SK-N-SH (cell line): Measurements from ENCODE around the gene TTF2. TPM values are rescaled to one million over a fixed set of nuclear protein-coding genes. Genes with fewer than 3 reads are reported as not detected.

Experiments
- CTCF ChIA-PET: fragments of 300-600, 350-600 bp; formaldehyde crosslinking; extraction: SDS; loops from one replicate; lab custom pipeline; 2021; lab: Yijun Ruan, JAX
- POLR2A ChIA-PET: fragments of 350-600 bp; sonication (Branson Sonifier 250); formaldehyde crosslinking; extraction: SDS; loops from one replicate; lab custom pipeline; 2020; ENCODE audit warnings: antibody characterized with exemption, inconsistent platforms; lab: Yijun Ruan, JAX
- DNase-seq: peaks from one replicate; pipeline ENCODE4 v3.0.0; 2012
- H2AFZ ChIP-seq: fragments of 200-600 bp; sonication (generic); 2 replicates; pipeline ENCODE4 v1.8.1; 2016; ENCODE audit warnings: antibody characterized with exemption, mild to moderate bottlenecking, low read depth
- H3F3A ChIP-seq: fragments of 200-600 bp; sonication (generic); replicated peaks from 2 replicates; pipeline ENCODE3; 2016; ENCODE audit warnings: antibody characterized with exemption, mild to moderate bottlenecking; ENCODE audit not compliant: insufficient read depth
- H3K27ac ChIP-seq, 2 experiments: fragments of 200-500 bp in 1 of 2; fragments of 200-600 bp in 1 of 2; sonication (Bioruptor generic) in 1 of 2; sonication (generic), shearing (Covaris generic) in 1 of 2; 2 replicates each; pipeline versions ENCODE4 v1.5.1 to v1.6.1; 2014 to 2016; ENCODE audit warnings: low read depth in 2 of 2, inconsistent platforms in 1 of 2, low read length in 1 of 2, mild to moderate bottlenecking in 1 of 2, mixed read lengths in 1 of 2
- H3K27me3 ChIP-seq: fragments of 200-600 bp; sonication (generic), shearing (Covaris generic); 2 replicates; pipeline ENCODE4 v1.6.1; 2016; ENCODE audit warnings: mixed run types; ENCODE audit not compliant: insufficient read depth
- H3K36me3 ChIP-seq, 2 experiments: fragments of 200-500 bp in 1 of 2; fragments of 200-600 bp in 1 of 2; sonication (Bioruptor generic) in 1 of 2; sonication (generic) in 1 of 2; replicated peaks in 1 of 2; 2 replicates each; pipeline versions ENCODE3 to v1.5.1; 2014 to 2016; ENCODE audit warnings: low read length in 1 of 2, mild to moderate bottlenecking in 1 of 2; ENCODE audit not compliant: insufficient read depth in 2 of 2, control insufficient read depth in 1 of 2
- H3K4me1 ChIP-seq, 2 experiments: fragments of 200-500 bp in 1 of 2; fragments of 200-600 bp in 1 of 2; sonication (Bioruptor generic) in 1 of 2; sonication (generic), shearing (Covaris generic) in 1 of 2; 2 replicates each; pipeline versions ENCODE4 v1.5.1 to v1.6.1; 2014 to 2016; ENCODE audit warnings: low read depth in 1 of 2, low read length in 1 of 2, mixed run types in 1 of 2; ENCODE audit not compliant: insufficient read depth in 2 of 2, control insufficient read depth in 1 of 2
- H3K4me2 ChIP-seq: fragments of 200-600 bp; sonication (generic), shearing (Covaris generic); 2 replicates; pipeline ENCODE4 v1.6.1; 2017; ENCODE audit warnings: mixed run types
- H3K4me3 ChIP-seq, 2 experiments: fragments of 200-500 bp in 1 of 2; fragments of 200-600 bp in 1 of 2; sonication (Bioruptor generic) in 1 of 2; sonication (generic), shearing (Covaris generic) in 1 of 2; 2 replicates each; pipeline versions ENCODE4 v1.5.1 to v1.8.1; 2014 to 2016; ENCODE audit warnings: low read depth in 2 of 2, inconsistent platforms in 1 of 2, low read length in 1 of 2, mild to moderate bottlenecking in 1 of 2, mixed read lengths in 1 of 2, moderate library complexity in 1 of 2
- H3K79me2 ChIP-seq: fragments of 200-600 bp; sonication (generic); 2 replicates; pipeline ENCODE4 v1.8.1; 2017; ENCODE audit warnings: mild to moderate bottlenecking; ENCODE audit not compliant: insufficient read depth
- H3K9ac ChIP-seq: fragments of 200-600 bp; sonication (generic); 2 replicates; pipeline ENCODE4 v1.6.1; 2017; ENCODE audit warnings: mixed run types
- H3K9me2 ChIP-seq: fragments of 200-600 bp; sonication (generic); 2 replicates; pipeline ENCODE4 v1.6.1; 2017; ENCODE audit warnings: mixed run types
- H3K9me3 ChIP-seq: fragments of 200-600 bp; sonication (generic); 2 replicates; pipeline ENCODE4 v1.6.1; 2017; ENCODE audit warnings: mixed run types, mild to moderate bottlenecking, moderate library complexity
- H4K20me1 ChIP-seq: fragments of 200-600 bp; sonication (generic); 2 replicates; pipeline ENCODE4 v1.6.1; 2017; ENCODE audit warnings: mild to moderate bottlenecking, mixed run types; ENCODE audit not compliant: insufficient read depth
- ELF1 ChIP-seq: IDR thresholded peaks from 2 replicates; pipeline ENCODE4 v1.4.0; 2012
- EP300 ChIP-seq, 2 experiments: IDR thresholded peaks; 2 replicates each; pipeline versions ENCODE4 v1.4.0 to v1.6.1; 2012; ENCODE audit warnings: borderline replicate concordance in 1 of 2, low read depth in 1 of 2, low read length in 1 of 2
- FOXJ3 ChIP-seq: sonication (generic); formaldehyde crosslinking; IDR thresholded peaks from 2 replicates; pipeline ENCODE4 v1.5.1; 2020; ENCODE audit warnings: mild to moderate bottlenecking, missing genetic modification reagents
- FOXM1 ChIP-seq: IDR thresholded peaks from 2 replicates; pipeline ENCODE4 v1.4.0; 2012; ENCODE audit warnings: low read depth, mild to moderate bottlenecking
- GABPA ChIP-seq: IDR thresholded peaks from 2 replicates; pipeline ENCODE4 v1.4.0; 2012; ENCODE audit warnings: low read depth, mild to moderate bottlenecking
- GATA2 ChIP-seq: sonication (generic); formaldehyde crosslinking; IDR thresholded peaks from 2 replicates; pipeline ENCODE4 v1.5.0; 2020; ENCODE audit warnings: mild to moderate bottlenecking, missing genetic modification reagents
- JUND ChIP-seq: IDR thresholded peaks from 2 replicates; pipeline ENCODE4 v1.4.0; 2012
- MXI1 ChIP-seq: IDR thresholded peaks from 2 replicates; pipeline ENCODE4 v1.6.1; 2012; ENCODE audit warnings: mild to moderate bottlenecking, low read depth, low read length, improper control_type of control experiment
- NFIC ChIP-seq: IDR thresholded peaks from 2 replicates; pipeline ENCODE4 v1.4.0; 2012; ENCODE audit warnings: borderline replicate concordance
- NRF1 ChIP-seq: IDR thresholded peaks from 2 replicates; pipeline ENCODE4 v1.6.1; 2012; ENCODE audit warnings: low read depth, mild to moderate bottlenecking, low read length
- POLR2AphosphoS5 ChIP-seq: IDR thresholded peaks from 2 replicates; pipeline ENCODE4 v1.6.1; 2012; ENCODE audit warnings: low read depth, low read length
- RCOR1 ChIP-seq: fragments of 150-350 bp; IDR thresholded peaks from 2 replicates; pipeline ENCODE4 v1.6.1; 2017; ENCODE audit warnings: antibody characterized with exemption, low read length
- TEAD4 ChIP-seq: IDR thresholded peaks from 2 replicates; pipeline ENCODE4 v1.4.0; 2012; ENCODE audit warnings: mild to moderate bottlenecking, borderline replicate concordance; ENCODE audit not compliant: insufficient read depth
- YY1 ChIP-seq: IDR thresholded peaks from 2 replicates; pipeline ENCODE4 v1.4.0; 2012; ENCODE audit warnings: low read depth, mild to moderate bottlenecking
- WGBS: methylation state at CpG from one replicate; pipeline ENCODE4 v1.1.6; 2017; ENCODE audit warnings: low lambda C conversion rate; 5-methylcytosine and 5-hydroxymethylcytosine counted together
- polyA plus RNA-seq, 3 experiments: library from polyadenylated mRNA; depleted of rRNA; stranded (reverse); fragments of >200 nt; gene quantifications; 2 replicates each; pipeline ENCODE4 v1.2.3, GENCODE V29; 2012
- TF ChIP-seq, protein P1 (sequence below): fragments of 150-350 bp; IDR thresholded peaks from 2 replicates; pipeline ENCODE4 v1.6.1; 2016; ENCODE audit warnings: mild to moderate bottlenecking, low read depth, low read length
- TF ChIP-seq, protein P2 (sequence below): IDR thresholded peaks from 2 replicates; pipeline ENCODE4 v1.6.1; 2012; ENCODE audit warnings: mild to moderate bottlenecking, low read depth, low read length, moderate library complexity
- TF ChIP-seq, protein P3 (sequence below): fragments of 150-350 bp; IDR thresholded peaks from 2 replicates; pipeline ENCODE4 v1.6.1; 2017; ENCODE audit warnings: antibody characterized with exemption, low read length, low read depth, borderline replicate concordance

TTF2 gene
- polyA plus RNA-seq, 1 of the 3 experiments (the other 2 are of a cell fraction): 10.8 TPM

DNA sequence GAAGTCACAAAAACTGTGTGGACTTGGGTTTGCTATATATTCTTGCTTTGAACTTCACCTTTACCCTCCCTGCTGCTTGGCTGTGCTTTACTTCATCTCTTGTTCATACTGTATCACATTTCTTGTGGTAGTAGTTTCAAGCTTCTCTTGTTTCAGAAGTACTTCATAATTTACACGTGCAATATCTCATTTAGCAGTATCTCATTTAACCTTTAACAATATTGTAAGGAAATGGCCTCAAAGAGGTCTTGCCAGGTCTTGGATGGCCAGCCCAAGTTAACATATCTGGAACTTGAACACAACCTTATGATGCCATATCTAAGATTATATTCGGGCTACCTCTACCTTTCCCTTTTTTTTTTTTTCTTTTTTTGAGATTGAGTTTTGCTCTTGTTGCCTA lies 63.1 kb downstream of the TTF2 start:
- H3K4me1 ChIP-seq: peaks cover 9 to 10% of the 10 kb centered on the region in 2 experiments; a peak in 3 of 4 replicates
- DNase-seq: no peak
- ChIA-PET POLR2A (no interaction called here), CTCF (interaction anchor here (0.6 to 3.8 kb wide), 9 partner anchors 9 to 398 kb away, joined by 3 to 27 read pairs (median 4); no protein-coding TSS in a partner anchor)
- no peaks in the 10 kb centered on the region for H3F3A ChIP-seq
- H3K79me2 ChIP-seq: peaks cover 6% of the 10 kb centered on the region
- no peaks in the 10 kb centered on the region for H4K20me1 ChIP-seq
- no peaks in the 10 kb centered on the region for H3K9me2 ChIP-seq
- 94% methylated on average over 2 of the region's 2 CpGs for WGBS
- no peaks in the 10 kb centered on the region for H3K36me3 ChIP-seq
- H3K27me3 ChIP-seq: no peaks in the 10 kb centered on the region
- no peak overlapping the region for H2AFZ ChIP-seq
- no peaks in the 10 kb centered on the region for H3K9me3 ChIP-seq
- H3K4me3 ChIP-seq: no peak overlapping the region
- no peak overlapping the region for H3K27ac ChIP-seq
- no peak overlapping the region for H3K4me2 ChIP-seq
- no peak overlapping the region for H3K9ac ChIP-seq
- TF ChIP-seq TEAD4 (no peak), YY1 (no peak), NFIC (no peak), POLR2AphosphoS5 (no peak), ELF1 (no peak), GABPA (no peak), FOXM1 (no peak), MXI1 (no peak), JUND (no peak), RCOR1 (no peak)
- TF ChIP-seq, protein P1, sequence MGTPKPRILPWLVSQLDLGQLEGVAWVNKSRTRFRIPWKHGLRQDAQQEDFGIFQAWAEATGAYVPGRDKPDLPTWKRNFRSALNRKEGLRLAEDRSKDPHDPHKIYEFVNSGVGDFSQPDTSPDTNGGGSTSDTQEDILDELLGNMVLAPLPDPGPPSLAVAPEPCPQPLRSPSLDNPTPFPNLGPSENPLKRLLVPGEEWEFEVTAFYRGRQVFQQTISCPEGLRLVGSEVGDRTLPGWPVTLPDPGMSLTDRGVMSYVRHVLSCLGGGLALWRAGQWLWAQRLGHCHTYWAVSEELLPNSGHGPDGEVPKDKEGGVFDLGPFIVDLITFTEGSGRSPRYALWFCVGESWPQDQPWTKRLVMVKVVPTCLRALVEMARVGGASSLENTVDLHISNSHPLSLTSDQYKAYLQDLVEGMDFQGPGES: no peak
- TF ChIP-seq, protein P2, sequence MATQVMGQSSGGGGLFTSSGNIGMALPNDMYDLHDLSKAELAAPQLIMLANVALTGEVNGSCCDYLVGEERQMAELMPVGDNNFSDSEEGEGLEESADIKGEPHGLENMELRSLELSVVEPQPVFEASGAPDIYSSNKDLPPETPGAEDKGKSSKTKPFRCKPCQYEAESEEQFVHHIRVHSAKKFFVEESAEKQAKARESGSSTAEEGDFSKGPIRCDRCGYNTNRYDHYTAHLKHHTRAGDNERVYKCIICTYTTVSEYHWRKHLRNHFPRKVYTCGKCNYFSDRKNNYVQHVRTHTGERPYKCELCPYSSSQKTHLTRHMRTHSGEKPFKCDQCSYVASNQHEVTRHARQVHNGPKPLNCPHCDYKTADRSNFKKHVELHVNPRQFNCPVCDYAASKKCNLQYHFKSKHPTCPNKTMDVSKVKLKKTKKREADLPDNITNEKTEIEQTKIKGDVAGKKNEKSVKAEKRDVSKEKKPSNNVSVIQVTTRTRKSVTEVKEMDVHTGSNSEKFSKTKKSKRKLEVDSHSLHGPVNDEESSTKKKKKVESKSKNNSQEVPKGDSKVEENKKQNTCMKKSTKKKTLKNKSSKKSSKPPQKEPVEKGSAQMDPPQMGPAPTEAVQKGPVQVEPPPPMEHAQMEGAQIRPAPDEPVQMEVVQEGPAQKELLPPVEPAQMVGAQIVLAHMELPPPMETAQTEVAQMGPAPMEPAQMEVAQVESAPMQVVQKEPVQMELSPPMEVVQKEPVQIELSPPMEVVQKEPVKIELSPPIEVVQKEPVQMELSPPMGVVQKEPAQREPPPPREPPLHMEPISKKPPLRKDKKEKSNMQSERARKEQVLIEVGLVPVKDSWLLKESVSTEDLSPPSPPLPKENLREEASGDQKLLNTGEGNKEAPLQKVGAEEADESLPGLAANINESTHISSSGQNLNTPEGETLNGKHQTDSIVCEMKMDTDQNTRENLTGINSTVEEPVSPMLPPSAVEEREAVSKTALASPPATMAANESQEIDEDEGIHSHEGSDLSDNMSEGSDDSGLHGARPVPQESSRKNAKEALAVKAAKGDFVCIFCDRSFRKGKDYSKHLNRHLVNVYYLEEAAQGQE: no peak

DNA sequence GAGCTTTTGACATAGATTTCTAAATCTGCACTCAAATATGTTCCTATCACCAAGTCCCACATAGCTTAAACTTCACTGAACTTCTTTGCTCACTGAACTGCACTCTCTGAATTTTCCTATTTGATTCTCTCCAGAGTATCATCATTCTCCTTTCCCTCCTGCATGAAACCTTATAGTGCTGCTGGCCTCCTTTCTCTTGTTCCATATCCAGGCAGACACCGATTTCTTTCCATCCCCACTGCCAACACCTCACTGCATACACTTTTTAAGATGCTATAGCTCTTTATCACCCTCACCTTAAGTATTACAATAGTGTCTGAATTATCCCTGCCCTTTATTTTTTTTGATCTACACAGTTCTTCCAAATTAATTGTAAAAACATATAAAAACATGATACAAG lies 64.5 kb downstream of the TTF2 start:
- Histone ChIP-seq H3K4me2 (no peak overlapping the region), H3F3A (no peaks in the 10 kb centered on the region), H3K4me3 (no peak overlapping the region), H3K79me2 (peaks cover 6% of the 10 kb centered on the region), H4K20me1 (no peaks in the 10 kb centered on the region), H2AFZ (no peak overlapping the region), H3K27ac (no peak overlapping the region), H3K9me2 (no peaks in the 10 kb centered on the region), H3K36me3 (no peaks in the 10 kb centered on the region), H3K9me3 (no peaks in the 10 kb centered on the region), H3K4me1 (peaks cover 10 to 12% of the 10 kb centered on the region in 2 experiments), H3K27me3 (no peaks in the 10 kb centered on the region), H3K9ac (no peak overlapping the region)
- WGBS: 18% methylated on average over 1 of the region's 1 CpG
- DNase-seq: no peak
- ChIA-PET CTCF (interaction anchor here (0.9 to 3.8 kb wide), 3 partner anchors 57 to 160 kb away, joined by 4 to 27 read pairs (median 24); no protein-coding TSS in a partner anchor), POLR2A (interaction anchor here (0.8 kb wide), 1 partner anchor 57 kb away, joined by 3 read pairs; no protein-coding TSS in a partner anchor)
- TF ChIP-seq, protein P3, sequence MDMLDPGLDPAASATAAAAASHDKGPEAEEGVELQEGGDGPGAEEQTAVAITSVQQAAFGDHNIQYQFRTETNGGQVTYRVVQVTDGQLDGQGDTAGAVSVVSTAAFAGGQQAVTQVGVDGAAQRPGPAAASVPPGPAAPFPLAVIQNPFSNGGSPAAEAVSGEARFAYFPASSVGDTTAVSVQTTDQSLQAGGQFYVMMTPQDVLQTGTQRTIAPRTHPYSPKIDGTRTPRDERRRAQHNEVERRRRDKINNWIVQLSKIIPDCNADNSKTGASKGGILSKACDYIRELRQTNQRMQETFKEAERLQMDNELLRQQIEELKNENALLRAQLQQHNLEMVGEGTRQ: no peak
- TF ChIP-seq EP300 (IDR thresholded peaks at IDR 0.05; ENCODE audit: borderline replicate concordance in 1 of 2, low read depth in 1 of 2, low read length in 1 of 2): no peak
- TF ChIP-seq, protein P1: no peak
- no peak for TF ChIP-seq POLR2AphosphoS5
- TF ChIP-seq GATA2 (CRISPR knock-in tag): no peak
- no peak for TF ChIP-seq NFIC
- TF ChIP-seq, protein P2: no peak
- no peak for TF ChIP-seq NRF1
- no peak for TF ChIP-seq FOXJ3 (CRISPR knock-in tag)
- no peak for TF ChIP-seq MXI1
